Measurements from ENCODE around the gene CCDC71L.

Gene CCDC71L

DNA sequence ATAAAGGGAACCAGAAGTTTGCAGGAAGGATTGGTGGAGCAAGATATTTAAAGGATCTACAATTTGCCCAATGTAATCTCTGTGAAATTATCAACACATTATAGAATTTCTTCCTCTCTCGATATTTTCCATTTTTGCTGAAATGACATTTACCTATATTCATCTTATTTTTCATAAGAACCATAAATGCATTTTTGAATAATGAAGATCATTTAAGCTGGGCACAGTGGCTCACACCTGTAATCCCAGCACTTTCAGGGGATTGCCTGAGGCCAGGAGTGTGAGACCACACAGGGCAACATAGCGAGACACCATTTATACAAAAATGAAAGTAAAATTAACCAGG, 37.7 kb downstream of the CCDC71L start:
- DNase-seq: no peak

DNA sequence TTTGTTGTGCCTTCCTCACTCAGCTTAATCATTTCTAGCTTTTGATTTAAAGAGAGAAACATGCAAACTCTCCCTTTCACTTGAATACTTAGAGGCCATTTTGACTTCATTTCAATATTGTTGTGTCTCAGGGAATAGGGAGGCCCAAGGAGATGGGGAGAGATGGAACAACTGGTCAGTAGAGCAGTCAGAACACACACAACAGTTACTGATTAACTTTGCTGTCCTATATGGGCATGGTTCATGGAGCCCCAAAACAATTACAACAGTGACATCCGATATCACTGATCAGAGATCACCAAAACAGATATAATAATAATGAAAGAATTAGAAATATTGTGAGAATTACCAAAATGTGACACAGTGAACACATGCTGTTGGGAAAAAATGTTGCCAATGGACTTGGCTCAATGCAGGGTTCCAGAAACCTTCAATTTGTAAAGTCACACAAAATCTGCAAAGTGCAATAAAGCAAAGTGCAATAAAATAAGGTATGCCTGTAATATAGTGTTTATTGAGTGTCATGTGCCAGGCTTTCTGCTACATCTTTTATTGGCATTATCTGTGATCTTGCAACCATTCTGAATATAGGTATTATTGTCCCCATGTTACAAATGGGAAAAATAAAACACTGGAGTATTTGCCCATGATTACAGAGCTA, 38.2 kb downstream of the CCDC71L start:
- DNase-seq: no peak

DNA sequence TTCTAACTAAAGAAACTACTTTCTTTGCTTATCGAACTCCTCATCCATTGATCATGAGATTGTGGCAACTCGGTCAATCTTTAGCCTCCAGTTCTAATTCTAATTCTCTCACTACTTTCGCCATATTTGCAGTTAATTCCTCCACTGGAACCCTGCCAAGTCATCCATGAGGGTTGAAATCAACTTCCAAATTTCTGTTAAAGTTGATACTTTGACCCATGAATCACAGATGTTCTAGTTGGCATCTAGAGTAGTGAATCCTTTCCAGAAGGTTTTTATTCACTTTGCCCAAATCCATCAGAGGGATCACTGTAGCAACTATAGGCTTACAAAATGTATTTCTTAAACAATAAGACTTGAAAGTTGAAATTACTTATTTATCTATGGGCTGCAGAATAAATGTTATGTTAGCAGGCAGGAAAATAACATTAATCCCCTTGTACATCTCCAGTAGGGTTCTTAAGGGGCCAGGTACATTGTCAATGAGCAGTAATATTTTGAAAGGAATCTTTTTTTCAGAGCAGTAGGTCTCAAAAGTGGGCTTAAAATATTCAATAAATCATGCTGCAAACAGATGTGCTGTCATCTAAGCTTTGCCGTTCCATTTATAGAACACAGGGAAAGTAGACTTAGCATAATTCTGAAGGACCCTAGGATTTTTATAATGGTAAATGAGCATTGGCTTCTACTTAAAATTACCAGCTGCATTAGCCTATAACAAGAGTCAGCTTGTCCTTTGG, 39.4 kb downstream of the CCDC71L start:
- DNase-seq: no peak

DNA sequence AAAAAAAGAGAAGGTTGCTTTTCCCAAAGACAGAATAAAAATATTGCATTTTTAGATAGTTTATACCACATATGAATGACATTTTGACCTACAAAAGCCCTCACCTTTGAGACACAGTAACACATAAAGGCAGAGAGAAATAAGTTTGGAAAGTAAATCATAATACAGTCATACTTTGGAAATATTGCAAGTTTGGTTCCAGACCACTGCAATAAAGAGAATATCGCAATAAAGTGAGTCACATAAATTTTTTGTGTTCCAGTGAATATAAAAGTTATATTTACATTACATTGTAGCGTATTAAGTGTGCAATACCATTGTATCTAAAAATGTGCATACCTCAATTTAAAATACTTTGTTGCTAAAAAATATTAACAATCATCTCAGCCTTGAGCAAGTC, 40.3 kb downstream of the CCDC71L start:
- DNase-seq: no peak

DNA sequence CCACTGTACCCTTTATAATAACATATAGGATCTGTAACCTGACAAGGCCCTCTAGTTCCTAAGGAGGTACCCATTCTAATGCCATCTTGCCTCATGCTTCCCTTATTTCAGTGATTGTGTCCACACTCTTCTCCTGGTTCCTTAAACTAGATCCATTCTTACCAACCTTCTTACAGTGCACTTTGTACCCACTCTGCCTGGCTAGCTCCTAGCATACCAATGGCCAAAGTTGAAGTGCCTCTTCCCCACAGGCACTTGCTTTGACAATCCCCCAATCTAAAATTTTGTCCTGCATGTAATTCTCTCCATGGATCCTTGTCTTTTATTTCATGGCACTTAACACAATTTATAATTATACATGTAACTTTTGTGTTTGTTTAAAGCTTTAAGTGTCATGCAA, 40.9 kb downstream of the CCDC71L start:
- DNase-seq: no peak

DNA sequence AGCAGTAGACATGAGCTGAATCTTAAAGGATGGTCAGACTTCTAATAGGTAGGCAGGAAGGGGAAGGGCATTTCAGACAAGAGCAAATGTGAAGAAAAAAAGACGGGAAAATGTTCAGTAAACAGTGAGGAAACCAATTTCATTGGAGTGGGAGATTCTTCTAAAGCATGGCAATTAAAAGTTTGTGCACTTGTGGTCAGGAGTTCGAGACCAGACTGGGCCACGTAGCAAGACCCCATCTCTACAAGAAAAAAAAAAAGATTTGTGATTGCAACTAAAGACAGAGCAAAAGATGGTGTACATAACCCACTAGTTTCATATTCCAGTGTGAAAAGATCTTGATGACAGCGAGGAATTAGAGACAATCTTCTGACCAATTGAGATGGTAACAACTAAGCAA, 41.7 kb downstream of the CCDC71L start:
- DNase-seq: no peak

DNA sequence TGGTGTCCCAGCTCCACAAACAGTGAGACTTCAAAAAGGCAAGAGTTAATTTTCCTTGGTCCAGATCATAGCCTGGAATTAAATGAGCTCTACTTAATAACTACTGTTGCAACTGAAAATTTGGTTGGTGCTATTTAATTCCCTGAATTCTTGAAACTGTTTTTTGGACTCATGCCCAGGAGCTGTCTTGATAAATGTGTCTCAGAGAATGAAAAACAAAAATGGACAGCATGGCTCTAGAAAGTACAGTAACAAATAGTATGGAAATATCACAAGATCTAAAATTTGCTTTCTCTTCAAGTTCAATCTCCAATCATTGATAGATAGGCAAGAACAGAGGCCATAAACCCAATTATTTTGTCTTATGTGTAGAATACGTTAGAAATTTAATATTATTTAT, 42.5 kb downstream of the CCDC71L start:
- no peak for DNase-seq

DNA sequence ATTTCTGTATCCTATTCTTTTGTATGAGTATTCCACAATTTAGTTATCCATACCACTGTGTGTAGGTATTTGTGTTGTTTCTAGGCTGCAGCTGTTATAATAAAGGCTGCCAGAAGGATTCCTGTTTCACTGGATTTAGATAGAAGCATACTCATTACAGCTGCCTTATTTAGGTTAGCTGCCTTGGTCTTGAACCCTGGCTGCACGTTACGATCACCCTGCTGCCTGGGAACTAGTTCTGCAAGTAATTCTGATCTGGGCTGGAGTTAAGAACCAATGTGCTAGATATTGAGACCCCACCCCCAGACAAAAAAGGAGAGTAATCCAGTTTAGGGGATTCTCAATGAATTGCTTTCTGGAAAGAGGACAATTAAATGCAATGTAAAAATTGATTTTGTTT, 43.1 kb downstream of the CCDC71L start:
- no peak for DNase-seq

DNA sequence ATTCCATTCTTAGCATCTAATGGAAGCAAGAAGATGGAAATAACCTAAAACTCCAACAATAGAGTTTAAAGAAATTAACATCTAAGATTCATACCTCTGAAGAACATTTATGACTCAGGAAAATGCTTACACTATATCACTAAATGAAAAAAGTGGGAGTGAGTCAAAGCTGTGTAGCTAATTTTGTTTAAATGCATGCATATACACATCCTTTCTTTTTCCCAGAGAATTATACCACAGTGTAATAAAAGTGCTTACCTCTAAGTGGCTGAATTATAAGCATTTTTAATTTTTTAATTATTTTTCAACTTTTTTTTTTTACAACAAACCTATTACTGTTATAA, 44.3 kb downstream of the CCDC71L start:
- no peak for DNase-seq

DNA sequence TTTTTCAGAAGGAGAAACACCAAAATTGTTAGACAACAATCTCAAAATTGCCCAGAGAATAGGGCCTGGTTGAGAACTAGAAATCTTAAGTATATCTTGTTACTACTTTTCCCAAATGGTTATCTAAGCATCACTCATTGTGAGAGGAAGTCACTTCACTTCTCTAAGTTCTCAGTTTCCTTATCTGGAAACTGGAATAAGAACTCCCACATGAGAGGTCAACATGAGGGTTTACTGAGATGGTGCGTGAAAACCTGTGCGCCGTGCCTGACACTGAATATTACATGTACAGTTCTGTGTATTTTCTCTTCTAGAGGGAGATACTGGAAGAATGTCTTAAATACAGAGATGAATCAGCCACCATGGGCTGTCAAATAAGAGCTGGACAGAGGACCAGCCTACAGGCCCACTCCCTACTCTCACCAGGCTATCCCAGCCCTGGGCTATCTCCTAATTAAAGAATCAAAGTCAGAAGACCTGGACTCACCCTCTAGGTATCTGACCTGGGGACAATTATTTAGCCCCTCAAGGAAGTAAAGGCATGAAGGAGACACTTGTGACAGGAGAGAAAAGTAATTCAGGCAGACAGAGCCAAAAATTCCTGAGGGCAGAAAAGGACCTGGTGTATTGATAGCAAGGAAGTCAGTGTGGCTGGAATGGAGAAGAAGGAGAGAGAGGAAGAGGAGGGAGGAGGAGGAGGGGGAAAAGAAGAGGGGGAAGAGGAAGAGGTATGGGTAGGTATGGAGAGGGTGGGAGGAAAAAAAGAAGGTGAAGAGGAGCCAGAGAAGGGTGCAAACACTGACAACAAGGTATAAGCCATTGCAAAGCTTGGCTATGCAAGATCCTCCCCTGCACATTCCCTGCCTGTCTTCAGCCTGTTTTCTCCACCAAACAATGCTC, 44.9 kb downstream of the CCDC71L start:
- no peak for DNase-seq

DNA sequence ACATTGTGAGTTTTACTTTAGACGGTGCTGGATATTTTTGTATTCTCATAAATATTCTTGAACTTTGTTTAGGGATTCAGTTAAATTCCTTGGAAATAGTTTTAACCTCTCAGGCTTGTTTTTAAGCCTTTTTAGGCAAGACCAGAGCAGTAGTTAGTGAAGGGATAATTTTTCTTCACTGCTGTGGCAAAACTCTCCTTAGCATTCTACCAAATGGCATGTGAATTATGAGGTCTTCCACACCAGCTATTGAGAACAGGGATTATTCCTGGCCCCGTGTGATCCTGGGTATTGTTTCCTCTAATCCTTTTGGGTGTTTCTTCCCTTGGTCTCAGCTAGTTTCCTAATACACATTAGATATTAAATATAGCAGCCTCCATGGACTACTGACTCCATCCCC, 46.2 kb downstream of the CCDC71L start:
- no peak for DNase-seq

DNA sequence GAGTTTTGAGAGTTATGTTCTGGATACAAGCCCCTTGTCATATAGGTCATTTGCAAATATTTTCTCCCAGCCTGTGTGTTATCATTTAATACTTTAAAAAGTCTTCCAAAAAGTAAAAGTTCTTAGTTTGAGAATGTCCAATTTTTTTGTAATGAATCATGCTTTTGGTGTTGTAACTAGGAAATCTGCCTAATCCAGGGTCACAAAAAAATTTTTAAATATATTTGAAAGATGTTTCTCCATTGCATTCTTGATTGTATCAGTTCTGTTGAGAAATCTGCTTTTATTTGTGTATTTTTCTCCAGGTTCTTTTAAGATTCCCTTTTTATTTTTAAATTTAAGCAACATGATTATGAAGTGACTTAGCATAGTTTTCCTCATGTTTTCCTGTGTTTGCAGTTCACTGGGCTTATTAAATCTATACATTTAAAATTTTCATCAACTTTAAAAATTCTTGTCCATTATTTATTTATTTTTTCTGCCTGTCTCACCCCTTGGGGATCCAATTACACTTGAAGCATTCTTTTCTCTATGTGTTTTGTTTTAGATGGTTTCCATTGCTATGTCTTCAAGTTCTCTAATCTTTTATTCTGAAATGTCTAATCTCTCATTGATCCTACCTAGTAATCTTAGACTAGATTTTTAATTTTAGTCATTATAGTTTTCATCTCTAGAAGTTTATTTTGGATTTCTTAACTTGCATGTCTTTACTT, 47.0 kb downstream of the CCDC71L start:
- no peak for DNase-seq

DNA sequence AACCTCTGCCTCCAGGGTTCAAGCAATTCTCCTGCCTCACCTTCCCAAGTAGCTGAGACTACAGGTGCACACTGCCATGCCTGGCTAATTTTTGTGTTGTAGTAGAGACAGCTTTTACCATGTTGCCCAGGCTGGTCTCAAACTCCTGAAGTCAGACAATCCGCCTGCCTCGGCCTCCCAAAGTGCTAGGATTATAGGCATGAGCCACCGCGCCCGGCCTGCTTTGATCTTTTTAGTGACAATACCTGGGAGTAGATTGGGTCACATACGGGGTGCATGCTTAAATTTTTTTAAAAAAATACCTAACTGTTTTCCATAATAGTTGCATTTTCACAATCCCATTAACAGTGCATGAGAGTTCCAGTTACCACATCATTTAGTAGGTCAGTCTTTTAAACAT, 47.7 kb downstream of the CCDC71L start:
- DNase-seq: no peak

DNA sequence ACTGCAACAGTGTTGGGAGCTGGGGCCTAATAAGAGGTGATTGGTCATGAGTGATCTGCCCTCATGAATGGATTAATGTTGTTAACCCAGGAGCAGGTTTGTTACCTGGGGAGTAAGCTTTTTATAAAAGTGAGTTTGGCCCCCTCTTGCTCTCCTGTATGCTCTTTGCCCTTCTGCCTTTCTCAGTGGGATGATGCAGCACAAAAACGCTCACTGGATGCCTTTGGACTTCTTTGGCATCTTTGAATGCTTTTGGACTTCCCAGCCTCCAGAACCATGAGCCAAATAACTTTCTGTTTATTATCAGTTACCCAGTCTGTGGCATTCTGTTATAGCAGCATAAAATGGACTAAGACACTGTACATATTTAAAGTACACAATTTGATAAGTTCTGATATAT, 48.5 kb downstream of the CCDC71L start:
- no peak for DNase-seq

DNA sequence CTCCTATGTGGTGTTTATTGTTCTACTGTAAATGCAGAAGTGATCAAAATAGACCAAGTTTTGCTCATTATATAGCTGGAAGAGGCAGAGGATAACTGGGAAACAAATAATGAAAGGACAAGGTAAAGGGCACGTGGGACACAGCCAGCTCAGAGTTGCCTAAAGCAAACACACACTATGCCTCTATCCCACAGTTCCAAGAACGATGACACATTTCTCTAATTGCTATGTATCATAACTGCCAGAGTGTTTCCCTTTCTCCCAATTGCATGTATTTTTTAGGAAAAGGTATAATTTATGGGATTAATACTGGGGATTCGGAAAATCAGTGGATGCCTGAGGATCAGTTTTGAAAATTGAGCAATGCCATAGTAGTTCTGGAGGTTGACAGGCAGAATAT, 49.0 kb downstream of the CCDC71L start:
- no peak for DNase-seq

DNA sequence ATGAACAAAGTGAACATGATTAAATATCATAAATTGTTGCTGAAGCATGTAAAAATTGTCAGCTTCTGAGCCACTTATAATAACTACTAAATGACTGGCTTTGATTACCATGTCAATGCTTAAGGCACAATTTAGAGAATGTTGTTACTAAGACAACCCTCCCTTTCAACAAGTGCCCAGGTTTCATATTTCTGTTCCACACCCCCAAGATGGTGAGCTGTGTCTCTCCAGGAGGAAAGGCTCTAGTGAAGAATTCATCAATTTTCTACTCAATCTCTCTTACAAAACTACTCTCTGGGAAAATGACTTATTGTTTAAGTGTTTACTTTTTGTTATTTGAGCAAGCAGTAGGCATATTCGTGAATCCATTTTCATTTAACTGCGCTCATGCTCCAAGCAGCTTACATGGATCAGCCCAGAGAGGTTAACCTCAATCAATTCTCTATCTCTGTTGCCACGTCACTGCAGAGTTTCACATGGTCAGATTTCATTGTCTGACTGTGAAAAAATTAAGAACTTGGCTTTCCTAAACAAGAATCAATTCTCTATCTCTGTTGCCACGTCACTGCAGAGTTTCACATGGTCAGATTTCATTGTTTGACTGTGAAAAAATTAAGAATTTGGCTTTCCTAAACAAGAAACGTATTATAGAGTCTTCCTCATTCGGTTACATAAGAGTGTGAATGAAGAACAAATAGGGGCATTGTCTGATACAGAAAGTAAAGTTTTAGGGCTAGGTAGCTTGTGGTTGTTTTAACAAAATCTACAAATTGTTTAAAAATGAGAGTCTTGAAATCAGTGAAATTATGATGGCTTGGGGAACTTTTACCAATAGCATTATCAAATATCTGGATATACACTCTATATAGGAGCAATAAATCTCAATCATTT, 49.7 kb downstream of the CCDC71L start:
- DNase-seq: no peak

DNA sequence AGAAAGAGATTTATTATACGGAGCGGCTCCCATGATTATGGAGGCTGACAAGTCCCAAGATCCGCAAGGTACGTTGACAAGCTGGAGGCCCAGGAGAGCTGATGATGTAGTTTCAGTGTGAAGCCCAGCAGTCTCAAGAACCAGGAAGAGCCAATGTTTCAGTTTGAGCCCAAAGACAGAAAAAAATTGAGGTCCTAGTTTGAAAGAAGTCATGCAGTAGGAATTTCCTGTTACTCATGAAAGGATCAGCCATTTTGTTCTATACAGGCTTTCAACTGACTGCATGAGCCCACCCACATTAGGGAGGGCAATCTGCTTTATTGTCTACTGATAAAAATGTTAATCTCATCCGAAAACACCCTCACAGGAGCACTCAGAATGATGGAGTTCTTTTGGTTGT, 51.5 kb downstream of the CCDC71L start:
- DNase-seq: no peak

DNA sequence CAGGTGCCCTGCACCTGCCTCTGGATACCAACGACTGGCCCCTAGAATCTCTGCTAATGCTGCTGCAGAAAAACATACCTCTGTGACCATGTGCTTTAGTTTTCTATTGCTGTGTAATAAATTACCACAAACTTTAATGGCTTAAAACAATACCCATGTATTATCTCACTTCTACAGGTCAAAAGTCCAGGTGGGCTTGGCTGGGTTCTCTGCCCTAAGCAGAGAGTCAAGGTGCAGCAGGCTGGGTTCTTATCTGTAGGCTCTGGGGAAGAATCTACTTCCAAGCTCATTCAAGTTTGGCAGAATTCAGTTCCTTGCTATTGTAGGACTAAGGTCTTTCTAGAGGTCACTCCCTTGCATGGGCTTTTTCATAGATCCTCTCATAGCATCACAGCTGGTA, 52.3 kb downstream of the CCDC71L start:
- DNase-seq: no peak

Measured in activated naive CD4-positive, alpha-beta T cell treated with anti-CD3 and anti-CD28 coated beads, Interleukin-2, amount 50 U/mL, for 16 hours (primary cell).